Mesothelial cell of epicardium (in vitro differentiated cells): ENCODE results near the gene KLF5. TPM values are rescaled to one million over a fixed set of nuclear protein-coding genes. Genes with fewer than 3 reads are reported as not detected.

Source experiments
- DNase-seq, 2 experiments: peaks; one replicate each; pipeline ENCODE4 v3.0.0; 2021; ENCODE audit warnings: low spot score in 2 of 2; ENCODE audit not compliant: unreplicated experiment in 2 of 2
- H3K27ac Mint-ChIP-seq: 2 replicates; pipeline ENCODE4 v1.8.0; 2021; ENCODE audit warnings: mixed read lengths
- H3K27me3 Mint-ChIP-seq: 2 replicates; pipeline ENCODE4 v1.8.0; 2021; ENCODE audit warnings: low read depth, mixed read lengths
- H3K36me3 Mint-ChIP-seq: 2 replicates; pipeline ENCODE4 v1.8.0; 2021; ENCODE audit warnings: mixed read lengths
- H3K4me1 Mint-ChIP-seq: 2 replicates; pipeline ENCODE4 v1.8.0; 2021; ENCODE audit warnings: mixed read lengths
- H3K4me3 Mint-ChIP-seq: 2 replicates; pipeline ENCODE4 v1.8.0; 2021; ENCODE audit warnings: mild to moderate bottlenecking, moderate library complexity, mixed read lengths
- H3K9me3 Mint-ChIP-seq: 2 replicates; pipeline ENCODE4 v1.8.0; 2021; ENCODE audit warnings: mixed read lengths
- CTCF ChIP-seq: fragments of 200-600 bp; sonication (generic); IDR thresholded peaks from one replicate; pipeline ENCODE4 v1.5.0; 2021; ENCODE audit warnings: antibody characterized with exemption; ENCODE audit not compliant: unreplicated experiment
- total RNA-seq: library from RNA; stranded (reverse); gene quantifications from 3 replicates; pipeline ENCODE4 v1.2.1, GENCODE V29; 2021

Gene KLF5
- total RNA-seq, 1 donor from 2014 or later = 62.4 TPM

GRCh38 chr13:73065036-73065435, 6.2 kb downstream of the KLF5 start:
- no peak for TF ChIP-seq CTCF
- peaks cover 8% of the 10 kb centered on the region for H3K27me3 Mint-ChIP-seq
- peak overlapping the region; percentile 94 for H3K27ac Mint-ChIP-seq
- peaks cover 20% of the 10 kb centered on the region for H3K36me3 Mint-ChIP-seq
- H3K4me1 Mint-ChIP-seq = peaks cover 74% of the 10 kb centered on the region
- H3K4me3 Mint-ChIP-seq = peak overlapping the region; percentile 42
- H3K9me3 Mint-ChIP-seq = no peaks in the 10 kb centered on the region
- DNase-seq = no peak

- H3K9me3 Mint-ChIP-seq = no peaks in the 10 kb centered on the region
- H3K27me3 Mint-ChIP-seq = peaks cover 3% of the 10 kb centered on the region
- H3K27ac Mint-ChIP-seq = peak overlapping the region; percentile 94
- DNase-seq = no peak
- TF ChIP-seq CTCF = no peak
- H3K4me3 Mint-ChIP-seq = peak overlapping the region; percentile 42
- H3K36me3 Mint-ChIP-seq = peaks cover 20% of the 10 kb centered on the region
- H3K4me1 Mint-ChIP-seq = peaks cover 75% of the 10 kb centered on the region
Measured at GRCh38 chr13:73065665-73066340, 7.0 kb downstream of the KLF5 start.

- DNase-seq = no peak
- Mint-ChIP-seq H3K36me3 (peaks cover 12% of the 10 kb centered on the region), H3K9me3 (no peaks in the 10 kb centered on the region), H3K4me3 (no peak overlapping the region), H3K4me1 (peaks cover 76% of the 10 kb centered on the region), H3K27me3 (no peaks in the 10 kb centered on the region), H3K27ac (peak overlapping the region; percentile 91)
- no peak for TF ChIP-seq CTCF
Measured at GRCh38 chr13:73069206-73069805, 10.5 kb downstream of the KLF5 start.

GRCh38 chr13:73070451-73071098, 11.8 kb downstream of the KLF5 start:
- peaks cover 18% of the 10 kb centered on the region for H3K36me3 Mint-ChIP-seq
- no peak overlapping the region for H3K4me3 Mint-ChIP-seq
- H3K9me3 Mint-ChIP-seq = no peaks in the 10 kb centered on the region
- no peaks in the 10 kb centered on the region for H3K27me3 Mint-ChIP-seq
- peak overlapping the region; percentile 64 for H3K27ac Mint-ChIP-seq
- no peak for TF ChIP-seq CTCF
- peaks cover 76% of the 10 kb centered on the region for H3K4me1 Mint-ChIP-seq
- DNase-seq = no peak

- H3K9me3 Mint-ChIP-seq = no peaks in the 10 kb centered on the region
- peak overlapping the region; percentile 91 for H3K27ac Mint-ChIP-seq
- TF ChIP-seq CTCF = no peak
- H3K27me3 Mint-ChIP-seq = no peaks in the 10 kb centered on the region
- no peak for DNase-seq
- peaks cover 68% of the 10 kb centered on the region for H3K4me1 Mint-ChIP-seq
- H3K36me3 Mint-ChIP-seq = peaks cover 27% of the 10 kb centered on the region
- H3K4me3 Mint-ChIP-seq = peak overlapping the region; percentile 16
Measured at GRCh38 chr13:73072239-73072900, 13.6 kb downstream of the KLF5 start.
